H9 (cell line): ENCODE data around the gene DLG2. TPM values are rescaled to one million over a fixed set of nuclear protein-coding genes. Genes with fewer than 3 reads are reported as not detected.

Source experiments
- DNase-seq: peaks from one replicate; pipeline ENCODE4 v3.0.0-alpha.2; 2017
- H2AFZ ChIP-seq: one replicate; pipeline ENCODE4 v1.6.1; 2013; ENCODE audit warnings: mild to moderate bottlenecking, low read length, control low read depth, moderate library complexity
- H2AK5ac ChIP-seq: 2 replicates; pipeline ENCODE4 v1.6.1; 2013; ENCODE audit warnings: low read length, control low read depth, mixed read lengths; ENCODE audit not compliant: insufficient read length
- H2BK120ac ChIP-seq: one replicate; pipeline ENCODE4 v1.6.1; 2013; ENCODE audit warnings: low read depth, mild to moderate bottlenecking, low read length, control low read depth, inconsistent platforms; ENCODE audit not compliant: poor library complexity, severe bottlenecking
- H2BK12ac ChIP-seq: 2 replicates; pipeline ENCODE4 v1.6.1; 2013; ENCODE audit warnings: low read length, control low read depth, mixed read lengths, low read depth; ENCODE audit not compliant: insufficient read length
- H2BK15ac ChIP-seq: 2 replicates; pipeline ENCODE4 v1.6.1; 2013; ENCODE audit warnings: low read depth, low read length, control low read depth
- H2BK20ac ChIP-seq: one replicate; pipeline ENCODE4 v1.6.1; 2013; ENCODE audit warnings: low read depth, mild to moderate bottlenecking, low read length, control low read depth, inconsistent platforms; ENCODE audit not compliant: poor library complexity, severe bottlenecking
- H2BK5ac ChIP-seq: 2 replicates; pipeline ENCODE4 v1.6.1; 2013; ENCODE audit warnings: low read length, control low read depth, mixed read lengths; ENCODE audit not compliant: insufficient read length
- H3K14ac ChIP-seq: 2 replicates; pipeline ENCODE4 v1.6.1; 2013; ENCODE audit warnings: low read length, control low read depth; ENCODE audit not compliant: insufficient read depth
- H3K18ac ChIP-seq: 2 replicates; pipeline ENCODE4 v1.6.1; 2013; ENCODE audit warnings: low read depth, mild to moderate bottlenecking, mixed read lengths, low read length, control low read depth; ENCODE audit not compliant: insufficient read length
- H3K23ac ChIP-seq: 2 replicates; pipeline ENCODE4 v1.6.1; 2013; ENCODE audit warnings: low read length, control low read depth, mixed read lengths, low read depth; ENCODE audit not compliant: insufficient read length
- H3K23me2 ChIP-seq: 2 replicates; pipeline ENCODE4 v1.6.1; 2013; ENCODE audit warnings: low read depth, mild to moderate bottlenecking, mixed read lengths, low read length, control low read depth; ENCODE audit not compliant: insufficient read length, poor library complexity, severe bottlenecking
- H3K27ac ChIP-seq: 2 replicates; pipeline ENCODE4 v1.5.1; 2013; ENCODE audit warnings: low read length, control low read depth, mixed read lengths, low read depth; ENCODE audit not compliant: insufficient read length
- H3K27me3 ChIP-seq: 2 replicates; pipeline ENCODE4 v1.6.1; 2013; ENCODE audit warnings: low read length, control low read depth, inconsistent platforms; ENCODE audit not compliant: insufficient read depth
- H3K4ac ChIP-seq: 2 replicates; pipeline ENCODE4 v1.6.1; 2013; ENCODE audit warnings: low read depth, mild to moderate bottlenecking, control low read depth, inconsistent platforms, low read length, moderate library complexity
- H3K4me1 ChIP-seq: 2 replicates; pipeline ENCODE4 v1.6.1; 2013; ENCODE audit warnings: low read length, control low read depth, inconsistent platforms; ENCODE audit not compliant: insufficient read depth
- H3K4me2 ChIP-seq: 2 replicates; pipeline ENCODE4 v1.6.1; 2013; ENCODE audit warnings: low read length, control low read depth, mixed read lengths; ENCODE audit not compliant: insufficient read length, insufficient read depth
- H3K56ac ChIP-seq: 2 replicates; pipeline ENCODE4 v1.6.1; 2013; ENCODE audit warnings: low read depth, mild to moderate bottlenecking, mixed read lengths, low read length, control low read depth; ENCODE audit not compliant: insufficient read length
- H3K79me1 ChIP-seq: 2 replicates; pipeline ENCODE4 v1.6.1; 2013; ENCODE audit warnings: low read depth, mild to moderate bottlenecking, moderate library complexity, low read length, control low read depth, inconsistent platforms; ENCODE audit not compliant: insufficient read depth, poor library complexity, severe bottlenecking
- H3K79me2 ChIP-seq: 2 replicates; pipeline ENCODE4 v1.6.1; 2013; ENCODE audit warnings: low read length, control low read depth, inconsistent platforms; ENCODE audit not compliant: insufficient read depth
- H3K9ac ChIP-seq: 2 replicates; pipeline ENCODE4 v1.6.1; 2013; ENCODE audit warnings: low read length, control low read depth, mixed read lengths; ENCODE audit not compliant: insufficient read length; ENCODE audit errors: extremely low read depth
- H3K9me3 ChIP-seq: one replicate; pipeline ENCODE4 v1.6.1; 2013; ENCODE audit warnings: low read depth, low read length, inconsistent platforms; ENCODE audit not compliant: control insufficient read depth
- H3T11ph ChIP-seq: one replicate; pipeline ENCODE4 v1.6.1; 2013; ENCODE audit warnings: mild to moderate bottlenecking, low read length, control low read depth, inconsistent platforms
- H4K20me1 ChIP-seq: one replicate; pipeline ENCODE4 v1.6.1; 2013; ENCODE audit not compliant: control insufficient read depth, insufficient read length, insufficient read depth
- H4K5ac ChIP-seq: 2 replicates; pipeline ENCODE4 v1.6.1; 2013; ENCODE audit warnings: low read depth, mild to moderate bottlenecking, mixed read lengths, low read length, control low read depth; ENCODE audit not compliant: insufficient read length
- H4K8ac ChIP-seq: replicated peaks from 2 replicates; pipeline ENCODE4 v1.6.1; 2013; ENCODE audit warnings: low read length, control low read depth, mixed read lengths, low read depth; ENCODE audit not compliant: insufficient read length
- H4K91ac ChIP-seq: 2 replicates; pipeline ENCODE4 v1.6.1; 2013; ENCODE audit warnings: low read depth, mild to moderate bottlenecking, moderate library complexity, mixed read lengths, low read length, control low read depth; ENCODE audit not compliant: insufficient read length
- H3K27ac Mint-ChIP-seq, 3 experiments: 2 replicates in 2 of 3; 3 replicates in 1 of 3; pipeline ENCODE4 v1.8.0; 2020 to 2021; ENCODE audit warnings: mixed read lengths in 3 of 3, mild to moderate bottlenecking in 1 of 3, moderate library complexity in 1 of 3
- H3K27me3 Mint-ChIP-seq: 2 replicates; pipeline ENCODE4 v1.8.0; 2021; ENCODE audit warnings: low read depth, mild to moderate bottlenecking, moderate library complexity, mixed read lengths
- H3K36me3 Mint-ChIP-seq, 3 experiments: 2 replicates in 2 of 3; 3 replicates in 1 of 3; pipeline ENCODE4 v1.8.0; 2020 to 2021; ENCODE audit warnings: low read depth in 3 of 3, mixed read lengths in 3 of 3; ENCODE audit not compliant: insufficient read depth in 1 of 3
- H3K4me1 Mint-ChIP-seq, 2 experiments: 2 replicates each; pipeline ENCODE4 v1.8.0; 2020; ENCODE audit warnings: mixed read lengths in 2 of 2
- H3K4me3 Mint-ChIP-seq, 2 experiments: 2 replicates in 1 of 2; 3 replicates in 1 of 2; pipeline ENCODE4 v1.8.0; 2020 to 2021; ENCODE audit warnings: mild to moderate bottlenecking in 2 of 2, mixed read lengths in 2 of 2, moderate library complexity in 1 of 2
- H3K9me3 Mint-ChIP-seq, 2 experiments: 2 replicates in 1 of 2; 3 replicates in 1 of 2; pipeline ENCODE4 v1.8.0; 2020; ENCODE audit warnings: mild to moderate bottlenecking in 2 of 2, mixed read lengths in 2 of 2, moderate library complexity in 1 of 2
- CTCF ChIP-seq: fragments of 200-600 bp; sonication (generic); conservative IDR thresholded peaks from 3 replicates; pipeline ENCODE4 v1.8.0; 2021; ENCODE audit warnings: antibody characterized with exemption, mild to moderate bottlenecking
- WGBS: extraction: QIAGEN DNeasy Blood & Tissue Kit; methylation state at CpG from one replicate; pipeline ENCODE4 v1.1.7; 2013; ENCODE audit warnings: missing lambda C conversion rate, low lambda C conversion rate, mixed read lengths; ENCODE audit not compliant: insufficient read length; ENCODE audit errors: extremely low coverage; 5-methylcytosine and 5-hydroxymethylcytosine counted together
- total RNA-seq: library from RNA; stranded (reverse); gene quantifications from 2 replicates; pipeline ENCODE4 v1.2.1, GENCODE V29; 2021

DLG2 gene
- total RNA-seq, 1 experiment from 2014 or later = 8.0 TPM

GRCh38 chr11:85310479-85310878 lies 316.7 kb downstream of the DLG2 start:
- no CpG with 5 or more reads among the region's 2 CpGs for WGBS
- peaks cover 20% of the 10 kb centered on the region in 2 experiments for H3K4me1 Mint-ChIP-seq
- no peak for TF ChIP-seq CTCF
- H3K23me2 ChIP-seq = no peaks in the 10 kb centered on the region
- no peaks in the 10 kb centered on the region for H3K79me2 ChIP-seq
- H3K27ac Mint-ChIP-seq = no peak overlapping the region
- no peak for DNase-seq
- no peak overlapping the region for H4K8ac ChIP-seq
- H3K9ac ChIP-seq = no peak overlapping the region
- H2BK5ac ChIP-seq = no peak overlapping the region
- no peak overlapping the region for H3K14ac ChIP-seq
- no peaks in the 10 kb centered on the region for H3K27me3 Mint-ChIP-seq
- H2BK12ac ChIP-seq = no peak overlapping the region
- no peaks in the 10 kb centered on the region for H3K27me3 ChIP-seq
- no peak overlapping the region for H2BK20ac ChIP-seq
- no peak overlapping the region for H2AK5ac ChIP-seq
- no peak overlapping the region for H3T11ph ChIP-seq
- no peak overlapping the region for H3K4me3 Mint-ChIP-seq
- H4K91ac ChIP-seq = no peak overlapping the region
- H3K23ac ChIP-seq = no peak overlapping the region
- H3K79me1 ChIP-seq = no peaks in the 10 kb centered on the region
- no peak overlapping the region for H3K18ac ChIP-seq
- H3K4me2 ChIP-seq = no peak overlapping the region
- peaks cover 0 to 2% (median 0%) of the 10 kb centered on the region in 3 experiments; a peak in 1 of 7 replicates for H3K36me3 Mint-ChIP-seq
- H3K27ac ChIP-seq = no peak overlapping the region
- no peak overlapping the region for H2BK15ac ChIP-seq
- H2AFZ ChIP-seq = no peak overlapping the region
- no peaks in the 10 kb centered on the region for H3K9me3 ChIP-seq
- H3K9me3 Mint-ChIP-seq = no peaks in the 10 kb centered on the region
- H3K4ac ChIP-seq = no peak overlapping the region
- no peak overlapping the region for H3K56ac ChIP-seq
- no peak overlapping the region for H2BK120ac ChIP-seq
- no peaks in the 10 kb centered on the region; the same call in 1 of the 2 replicates for H3K4me1 ChIP-seq
- no peak overlapping the region for H4K5ac ChIP-seq
- no peaks in the 10 kb centered on the region for H4K20me1 ChIP-seq
